ENCODE measurements around the gene PDYN. TPM values are rescaled to one million over a fixed set of nuclear protein-coding genes. Genes with fewer than 3 reads are reported as not detected.

The PDYN gene
- total and polyA plus RNA-seq, 3 experiments from 2014 or later: not detected

DNA sequence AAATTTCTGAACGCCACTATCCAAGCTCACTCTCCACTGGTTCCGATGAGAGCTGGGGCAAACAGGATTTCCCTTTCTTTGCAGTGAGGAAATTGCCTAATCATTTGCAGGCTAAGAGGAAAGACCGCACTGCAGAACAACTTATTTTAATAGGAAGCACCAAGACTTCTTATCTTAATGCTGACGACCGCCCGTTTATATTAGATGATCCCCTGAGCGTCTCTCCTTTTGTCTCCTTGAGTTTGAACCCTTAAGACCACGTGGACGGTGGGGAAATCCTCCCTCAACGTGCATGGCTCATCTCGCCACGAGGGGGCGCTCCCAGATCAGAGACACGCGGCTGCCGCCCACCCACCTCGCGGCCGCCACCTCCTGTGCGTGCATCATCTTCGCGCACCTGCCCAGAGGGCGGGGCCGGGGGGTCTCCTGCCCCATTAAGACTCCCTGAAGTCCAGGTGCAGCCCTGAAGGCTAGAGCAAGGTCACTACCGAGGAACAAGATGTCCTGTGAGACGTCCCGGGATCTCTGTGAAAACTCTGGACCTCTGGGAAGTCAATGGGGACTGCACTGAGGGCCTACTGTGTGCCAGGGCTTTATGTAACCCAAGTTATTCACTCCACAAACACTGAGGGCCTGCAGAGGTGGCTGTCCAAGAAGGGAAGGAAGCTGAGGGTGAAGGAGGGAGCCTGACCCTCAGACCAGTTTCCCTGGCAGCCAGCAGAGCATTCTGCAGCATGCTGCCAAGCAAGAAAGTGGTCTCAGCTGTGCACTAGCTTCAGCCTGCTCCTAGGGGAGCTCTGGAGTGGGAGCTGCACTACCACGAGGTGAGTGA, 28.1 kb downstream of the PDYN start:
- H3K4me3 Mint-ChIP-seq: peak overlapping the region in 4 of 7 donors; percentile 28 to 42 (median 32)
- H3K27me3 Mint-ChIP-seq: peaks cover 31 to 40% of the 10 kb centered on the region in 2 donors
- H3K9me3 ChIP-seq (ENCODE audit: low read length): no peaks in the 10 kb centered on the region
- H3K9me3 Mint-ChIP-seq: no peaks in the 10 kb centered on the region
- H3K27ac Mint-ChIP-seq: no peak overlapping the region
- POLR2A ChIA-PET: no interaction called here
- no peak overlapping the region for H3K4me3 ChIP-seq (ENCODE audit: low read length)
- peaks cover 10% of the 10 kb centered on the region for H3K4me1 ChIP-seq (ENCODE audit: insufficient read depth, low read length)
- no peak overlapping the region for H3K27ac ChIP-seq (ENCODE audit: low read depth, low read length)
- H3K36me3 Mint-ChIP-seq: no peaks in the 10 kb centered on the region
- H3K4me1 Mint-ChIP-seq: peaks cover 7% of the 10 kb centered on the region in 3 donors
- peak; percentile 34 to 73 (median 55) for DNase-seq
- CTCF ChIA-PET: interaction anchor here (0.6 to 3.4 kb wide), 13 partner anchors 17 to 480 kb away, joined by 3 to 54 read pairs (median 3); no protein-coding TSS in a partner anchor
- no peaks in the 10 kb centered on the region for H3K27me3 ChIP-seq (ENCODE audit: insufficient read depth, low read length, poor library complexity, severe bottlenecking)
- H3K36me3 ChIP-seq (ENCODE audit: insufficient read depth, low read length): no peaks in the 10 kb centered on the region

DNA sequence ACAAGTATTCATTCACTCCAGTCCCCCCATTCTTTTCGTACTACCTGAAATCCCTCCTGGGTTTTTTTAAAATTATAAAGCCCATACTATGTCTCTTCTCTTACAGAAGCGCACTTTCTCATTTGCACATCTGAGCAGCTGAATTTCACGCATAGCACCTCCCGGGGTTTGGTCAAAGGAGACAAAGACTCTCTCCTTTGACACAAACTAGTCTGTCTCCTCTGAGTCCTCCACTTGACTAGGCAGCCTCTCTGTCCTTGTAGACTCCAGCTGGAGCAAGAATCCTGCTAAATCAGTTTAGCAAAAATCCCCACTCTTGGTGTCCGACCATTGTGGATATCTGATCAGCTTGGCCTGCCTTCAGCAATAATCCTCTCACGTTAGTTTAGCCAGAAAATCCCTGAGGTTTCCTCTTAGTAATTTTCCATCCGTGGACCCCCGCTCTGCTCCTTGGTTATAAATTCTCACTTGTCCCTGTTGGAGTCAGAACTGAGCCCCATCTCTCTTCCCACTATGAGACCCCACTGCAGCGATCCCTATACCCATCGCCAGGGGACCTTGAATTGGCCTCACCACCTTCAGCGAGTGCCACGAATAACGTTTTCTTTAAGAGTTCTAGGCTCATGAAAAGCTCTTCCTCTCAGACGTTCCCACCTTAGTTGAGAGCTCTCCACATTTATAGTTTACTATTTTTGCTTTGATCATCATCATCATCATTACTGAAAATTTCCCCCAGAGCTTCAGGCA, 29.0 kb downstream of the PDYN start:
- no peak for DNase-seq
- H3K4me3 ChIP-seq (ENCODE audit: low read length): no peak overlapping the region

DNA sequence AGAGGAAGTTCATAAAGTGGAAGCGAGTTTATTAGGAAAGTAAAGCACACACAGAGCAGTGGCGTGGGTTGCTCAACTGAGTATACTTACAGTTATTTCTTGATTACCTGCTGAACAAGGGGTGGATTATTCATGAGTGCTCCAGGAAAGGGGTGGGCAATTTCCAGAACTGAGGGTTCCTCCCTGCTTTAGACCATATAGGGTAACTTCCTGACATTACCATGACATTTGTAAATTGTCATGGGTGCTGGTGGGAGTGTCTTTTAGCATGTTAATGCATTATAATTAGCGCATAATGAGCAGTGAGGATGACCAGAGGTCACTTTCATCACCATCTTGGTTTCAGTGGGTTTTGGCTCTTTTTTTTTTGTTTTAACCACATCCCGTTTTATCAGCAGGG, 29.8 kb downstream of the PDYN start:
- Histone ChIP-seq H3K4me3 (ENCODE audit: low read length) (no peak overlapping the region), H3K4me1 (ENCODE audit: insufficient read depth, low read length) (peaks cover 10% of the 10 kb centered on the region), H3K9me3 (ENCODE audit: low read length) (no peaks in the 10 kb centered on the region), H3K36me3 (ENCODE audit: insufficient read depth, low read length) (no peaks in the 10 kb centered on the region), H3K27ac (ENCODE audit: low read depth, low read length) (no peak overlapping the region), H3K27me3 (ENCODE audit: insufficient read depth, low read length, poor library complexity, severe bottlenecking) (no peaks in the 10 kb centered on the region)
- H3K36me3 Mint-ChIP-seq: no peaks in the 10 kb centered on the region
- H3K4me3 Mint-ChIP-seq: no peak overlapping the region
- peaks cover 31 to 38% of the 10 kb centered on the region in 2 donors for H3K27me3 Mint-ChIP-seq
- POLR2A ChIA-PET: no interaction called here
- CTCF ChIA-PET: interaction anchor here (1.3 to 2.2 kb wide), 3 partner anchors 208 to 217 kb away, joined by 4 to 7 read pairs (median 6); no protein-coding TSS in a partner anchor
- H3K9me3 Mint-ChIP-seq: peaks cover 0 to 3% (median 0%) of the 10 kb centered on the region in 5 donors
- no peak overlapping the region for H3K27ac Mint-ChIP-seq
- DNase-seq: no peak
- peaks cover 7% of the 10 kb centered on the region in 3 donors for H3K4me1 Mint-ChIP-seq

More for the DNA sequence above, 29.0 kb downstream of the PDYN start:
- CTCF ChIA-PET: interaction anchor here (0.7 to 3.4 kb wide), 11 partner anchors 18 to 481 kb away, joined by 3 to 54 read pairs (median 3); no protein-coding TSS in a partner anchor
- H3K4me1 Mint-ChIP-seq: peaks cover 7% of the 10 kb centered on the region in 3 donors
- Histone ChIP-seq H3K36me3 (ENCODE audit: insufficient read depth, low read length) (no peaks in the 10 kb centered on the region), H3K27me3 (ENCODE audit: insufficient read depth, low read length, poor library complexity, severe bottlenecking) (no peaks in the 10 kb centered on the region), H3K27ac (ENCODE audit: low read depth, low read length) (no peak overlapping the region), H3K9me3 (ENCODE audit: low read length) (no peaks in the 10 kb centered on the region), H3K4me1 (ENCODE audit: insufficient read depth, low read length) (peaks cover 10% of the 10 kb centered on the region)
- no peak overlapping the region for H3K27ac Mint-ChIP-seq
- POLR2A ChIA-PET: interaction anchor here (0.6 kb wide), 1 partner anchor 12 kb away, joined by 3 read pairs; no protein-coding TSS in a partner anchor
- no peaks in the 10 kb centered on the region for H3K36me3 Mint-ChIP-seq
- H3K27me3 Mint-ChIP-seq: peaks cover 31 to 36% of the 10 kb centered on the region in 2 donors
- peak overlapping the region in 3 of 7 donors; percentile 32 to 42 (median 33) for H3K4me3 Mint-ChIP-seq
- peaks cover 0 to 1% (median 0%) of the 10 kb centered on the region in 5 donors for H3K9me3 Mint-ChIP-seq

DNA sequence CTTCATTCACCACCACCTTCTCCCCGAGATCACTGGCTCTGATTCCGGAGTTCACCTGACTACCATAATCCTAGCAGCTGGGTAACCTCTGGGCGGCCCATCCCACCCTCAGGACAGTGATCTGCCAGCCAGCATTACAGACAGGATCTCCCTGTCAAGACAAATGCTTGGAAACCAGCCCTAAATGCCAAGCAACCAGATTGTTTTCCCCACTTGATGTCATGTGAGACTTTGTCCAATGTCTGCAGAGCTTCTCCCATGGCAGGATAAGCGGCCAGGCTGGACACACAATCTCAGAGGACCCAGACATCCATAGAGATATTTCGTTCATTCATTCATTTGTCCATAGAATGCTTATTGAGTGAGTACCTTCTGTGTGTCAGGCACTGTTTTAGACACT, 32.5 kb downstream of the PDYN start:
- no peaks in the 10 kb centered on the region for H3K9me3 ChIP-seq (ENCODE audit: low read length)
- peaks cover 27 to 45% of the 10 kb centered on the region in 2 donors for H3K27me3 Mint-ChIP-seq
- ChIA-PET POLR2A (no interaction called here), CTCF (no interaction called here)
- no peak overlapping the region for H3K27ac ChIP-seq (ENCODE audit: low read depth, low read length)
- H3K4me1 ChIP-seq (ENCODE audit: insufficient read depth, low read length): peaks cover 10% of the 10 kb centered on the region
- H3K36me3 Mint-ChIP-seq: no peaks in the 10 kb centered on the region
- no peak overlapping the region for H3K4me3 Mint-ChIP-seq
- no peak overlapping the region for H3K27ac Mint-ChIP-seq
- H3K27me3 ChIP-seq (ENCODE audit: insufficient read depth, low read length, poor library complexity, severe bottlenecking): no peaks in the 10 kb centered on the region
- H3K4me3 ChIP-seq (ENCODE audit: low read length): no peak overlapping the region
- peaks cover 7% of the 10 kb centered on the region in 3 donors for H3K4me1 Mint-ChIP-seq
- DNase-seq: no peak
- no peaks in the 10 kb centered on the region for H3K36me3 ChIP-seq (ENCODE audit: insufficient read depth, low read length)
- H3K9me3 Mint-ChIP-seq: peaks cover 0 to 3% (median 0%) of the 10 kb centered on the region in 5 donors

DNA sequence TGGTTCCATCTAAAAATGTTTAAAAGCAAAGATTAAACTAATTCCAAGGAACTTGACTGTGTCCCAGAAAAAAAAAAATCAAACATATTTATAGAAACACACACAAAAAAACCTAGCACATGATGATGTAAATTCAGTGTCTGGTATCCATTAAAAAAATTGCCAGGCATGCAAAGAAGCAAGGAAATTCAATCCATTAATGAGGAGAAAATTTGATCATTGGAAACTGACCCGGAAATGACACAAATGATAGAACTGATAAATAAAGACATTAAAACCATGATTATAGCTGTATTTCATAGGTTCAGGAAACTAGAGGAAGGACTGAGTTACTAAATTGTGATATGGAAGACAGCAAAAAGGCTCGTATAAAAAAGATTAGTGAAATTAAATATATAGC, 34.7 kb downstream of the PDYN start:
- POLR2A ChIA-PET: no interaction called here
- H3K4me1 ChIP-seq (ENCODE audit: insufficient read depth, low read length): no peaks in the 10 kb centered on the region
- H3K9me3 ChIP-seq (ENCODE audit: low read length): no peaks in the 10 kb centered on the region
- H3K4me3 ChIP-seq (ENCODE audit: low read length): no peak overlapping the region
- no peaks in the 10 kb centered on the region for H3K27me3 ChIP-seq (ENCODE audit: insufficient read depth, low read length, poor library complexity, severe bottlenecking)
- Mint-ChIP-seq H3K27ac (no peak overlapping the region), H3K4me3 (no peak overlapping the region), H3K36me3 (no peaks in the 10 kb centered on the region), H3K27me3 (peaks cover 19 to 46% of the 10 kb centered on the region in 2 donors), H3K9me3 (peaks cover 0 to 3% (median 0%) of the 10 kb centered on the region in 5 donors), H3K4me1 (no peaks in the 10 kb centered on the region)
- CTCF ChIA-PET: no interaction called here
- no peaks in the 10 kb centered on the region for H3K36me3 ChIP-seq (ENCODE audit: insufficient read depth, low read length)
- no peak for DNase-seq
- no peak overlapping the region for H3K27ac ChIP-seq (ENCODE audit: low read depth, low read length)

DNA sequence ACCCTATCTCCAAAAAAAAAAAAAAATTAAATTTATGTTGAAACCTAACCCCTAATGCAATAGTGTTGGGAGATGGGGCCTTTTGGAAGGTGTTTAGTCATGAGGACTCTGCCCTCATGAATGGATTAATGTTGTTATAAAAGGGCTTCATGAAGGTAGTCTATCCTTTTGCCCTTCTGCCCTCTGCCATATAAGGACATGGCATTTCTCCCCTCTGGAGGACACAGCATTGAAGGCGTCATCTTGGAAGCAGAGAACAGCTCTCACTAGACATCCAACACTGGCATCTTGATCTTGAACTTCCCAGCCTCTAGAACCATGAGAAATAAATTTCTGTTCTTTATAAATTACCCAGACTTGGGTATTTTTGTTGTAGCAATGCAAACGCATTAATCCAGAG, 35.4 kb downstream of the PDYN start:
- H3K27ac ChIP-seq (ENCODE audit: low read depth, low read length): no peak overlapping the region
- ChIA-PET CTCF (no interaction called here), POLR2A (no interaction called here)
- Mint-ChIP-seq H3K4me3 (no peak overlapping the region), H3K36me3 (no peaks in the 10 kb centered on the region), H3K9me3 (peaks cover 0 to 3% (median 0%) of the 10 kb centered on the region in 5 donors), H3K27ac (no peak overlapping the region), H3K27me3 (peaks cover 22 to 41% of the 10 kb centered on the region in 2 donors), H3K4me1 (no peaks in the 10 kb centered on the region)
- H3K36me3 ChIP-seq (ENCODE audit: insufficient read depth, low read length): no peaks in the 10 kb centered on the region
- no peaks in the 10 kb centered on the region for H3K4me1 ChIP-seq (ENCODE audit: insufficient read depth, low read length)
- no peaks in the 10 kb centered on the region for H3K27me3 ChIP-seq (ENCODE audit: insufficient read depth, low read length, poor library complexity, severe bottlenecking)
- H3K4me3 ChIP-seq (ENCODE audit: low read length): no peak overlapping the region
- DNase-seq: no peak
- H3K9me3 ChIP-seq (ENCODE audit: low read length): no peaks in the 10 kb centered on the region

DNA sequence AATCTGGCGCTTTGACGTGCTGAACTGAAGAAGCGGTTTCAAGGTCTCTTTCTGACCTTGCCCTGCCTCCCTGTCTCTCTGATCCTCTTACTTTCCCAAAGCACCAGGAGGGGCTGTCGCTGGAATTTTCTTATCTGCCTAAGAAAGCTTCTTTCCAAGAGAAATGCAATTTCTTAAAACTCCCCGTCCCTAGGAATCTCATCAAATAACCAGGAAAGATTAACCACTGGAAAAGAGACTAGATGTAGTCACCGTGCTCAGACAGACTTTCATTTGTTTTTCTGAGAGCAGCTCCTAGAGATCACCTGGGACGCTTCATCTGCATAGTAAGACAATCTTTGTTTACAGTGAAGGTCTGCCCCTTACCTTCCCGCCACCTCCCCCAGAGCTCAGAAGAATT, 38.6 kb downstream of the PDYN start:
- H3K4me1 Mint-ChIP-seq: no peaks in the 10 kb centered on the region
- CTCF ChIA-PET: no interaction called here
- DNase-seq: no peak
- H3K27me3 Mint-ChIP-seq: peaks cover 8 to 36% of the 10 kb centered on the region in 2 donors
- H3K9me3 Mint-ChIP-seq: peaks cover 0 to 3% (median 0%) of the 10 kb centered on the region in 5 donors
- Histone ChIP-seq H3K9me3 (ENCODE audit: low read length) (no peaks in the 10 kb centered on the region), H3K27ac (ENCODE audit: low read depth, low read length) (no peak overlapping the region), H3K4me1 (ENCODE audit: insufficient read depth, low read length) (no peaks in the 10 kb centered on the region), H3K27me3 (ENCODE audit: insufficient read depth, low read length, poor library complexity, severe bottlenecking) (no peaks in the 10 kb centered on the region), H3K4me3 (ENCODE audit: low read length) (no peak overlapping the region), H3K36me3 (ENCODE audit: insufficient read depth, low read length) (no peaks in the 10 kb centered on the region)
- POLR2A ChIA-PET: no interaction called here
- H3K27ac Mint-ChIP-seq: no peak overlapping the region
- no peaks in the 10 kb centered on the region for H3K36me3 Mint-ChIP-seq
- no peak overlapping the region for H3K4me3 Mint-ChIP-seq

DNA sequence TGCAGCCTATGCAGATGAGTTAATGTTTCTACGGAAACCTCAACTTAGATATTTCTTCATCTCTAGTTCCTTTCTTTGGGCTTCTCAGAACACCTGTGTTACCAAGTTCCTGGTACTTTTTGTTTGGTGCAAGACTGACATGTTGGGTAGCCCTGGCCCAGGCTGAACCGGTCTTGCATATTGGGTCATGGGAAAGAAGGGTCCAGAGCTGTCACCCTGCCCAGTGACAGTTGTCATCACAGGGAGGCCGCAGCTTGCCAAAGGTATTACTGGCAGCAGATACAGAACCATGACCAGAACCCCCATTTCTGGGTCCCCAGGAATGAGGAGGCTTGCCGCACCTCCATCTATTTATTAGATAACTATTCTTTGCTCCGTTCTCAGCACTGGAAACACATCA, 40.2 kb downstream of the PDYN start:
- no peak for DNase-seq
- Histone ChIP-seq H3K27ac (ENCODE audit: low read depth, low read length) (no peak overlapping the region), H3K36me3 (ENCODE audit: insufficient read depth, low read length) (no peaks in the 10 kb centered on the region), H3K27me3 (ENCODE audit: insufficient read depth, low read length, poor library complexity, severe bottlenecking) (no peaks in the 10 kb centered on the region), H3K9me3 (ENCODE audit: low read length) (no peaks in the 10 kb centered on the region), H3K4me3 (ENCODE audit: low read length) (no peak overlapping the region), H3K4me1 (ENCODE audit: insufficient read depth, low read length) (no peaks in the 10 kb centered on the region)
- peaks cover 10 to 40% of the 10 kb centered on the region in 2 donors for H3K27me3 Mint-ChIP-seq
- ChIA-PET CTCF (no interaction called here), POLR2A (no interaction called here)
- H3K9me3 Mint-ChIP-seq: no peaks in the 10 kb centered on the region
- H3K36me3 Mint-ChIP-seq: no peaks in the 10 kb centered on the region
- no peak overlapping the region for H3K27ac Mint-ChIP-seq
- H3K4me1 Mint-ChIP-seq: no peaks in the 10 kb centered on the region
- H3K4me3 Mint-ChIP-seq: no peak overlapping the region

Measured in CD8-positive, alpha-beta memory T cell (primary cell).